Tibial artery (tissue), 4 donors: ENCODE results near the gene STK38L.

Experiments used
- DNase-seq, 2 donors: peaks; one replicate each; pipeline ENCODE4 v3.0.0-alpha.2; 2019
- H3K27ac ChIP-seq, 2 donors: fragments of 200-600 bp; sonication (generic) in 1 of 2; 1 replicate in 1 of 2; 2 replicates in 1 of 2; pipeline ENCODE4 v1.5.1; 2018 to 2019; ENCODE audit warnings: mild to moderate bottlenecking in 1 of 2
- H3K27me3 ChIP-seq, 2 donors: fragments of 200-600 bp; sonication (generic) in 1 of 2; one replicate each; pipeline versions ENCODE4 v1.5.1 to v1.6.0; 2016 to 2019
- H3K36me3 ChIP-seq, 3 donors: fragments of 200-600 bp; sonication (generic) in 2 of 3; one replicate each; pipeline ENCODE4 v1.5.1; 2016 to 2019; ENCODE audit warnings: mild to moderate bottlenecking in 2 of 3
- H3K4me1 ChIP-seq, 4 donors: fragments of 200-600 bp; sonication (generic) in 2 of 4; 1 replicate in 3 of 4; 2 replicates in 1 of 4; pipeline ENCODE4 v1.5.1; 2016 to 2019
- H3K4me3 ChIP-seq, 2 donors: fragments of 200-600 bp; sonication (generic) in 1 of 2; 1 replicate in 1 of 2; 2 replicates in 1 of 2; pipeline ENCODE4 v1.5.1; 2018 to 2019; ENCODE audit warnings: mild to moderate bottlenecking in 2 of 2
- H3K9me3 ChIP-seq, 3 donors: fragments of 200-600 bp; sonication (generic) in 1 of 3; one replicate each; pipeline ENCODE4 v1.5.1; 2016 to 2019
- intact Hi-C: fragments of 100-400 bp; cut with DNase I; formaldehyde crosslinking; loops from one replicate; pipeline ENCODE4 v1.15.0; 2023; ENCODE audit warnings: low total_unique reads
- TF ChIP-seq, protein P1 (sequence below), 2 experiments: fragments of 200-600 bp in 1 of 2; fragments of 450-650 bp in 1 of 2; IDR thresholded peaks; one replicate each; pipeline ENCODE4 v1.5.1; 2017 to 2019; ENCODE audit warnings: antibody characterized with exemption in 2 of 2, mild to moderate bottlenecking in 1 of 2, moderate library complexity in 1 of 2

The STK38L gene

GRCh38 chr12:27243804-27244688, at the start of gene STK38L:
Gene STK38L, plus strand, starts transcription at chr12:27244286. Its CDS starts 53,435 bp downstream, at chr12:27297721.
- intact Hi-C loops, result loop anchor here (2.0 to 10.0 kb wide), 2 partner anchors 61 to 307 kb away; partner anchors contain the start of gene INTS13

GRCh38 chr12:27194644-27195043, 49.4 kb upstream of the STK38L start:
- peak overlapping the region; percentile 83 to 84 for H3K27ac ChIP-seq
- TF ChIP-seq, protein P1, sequence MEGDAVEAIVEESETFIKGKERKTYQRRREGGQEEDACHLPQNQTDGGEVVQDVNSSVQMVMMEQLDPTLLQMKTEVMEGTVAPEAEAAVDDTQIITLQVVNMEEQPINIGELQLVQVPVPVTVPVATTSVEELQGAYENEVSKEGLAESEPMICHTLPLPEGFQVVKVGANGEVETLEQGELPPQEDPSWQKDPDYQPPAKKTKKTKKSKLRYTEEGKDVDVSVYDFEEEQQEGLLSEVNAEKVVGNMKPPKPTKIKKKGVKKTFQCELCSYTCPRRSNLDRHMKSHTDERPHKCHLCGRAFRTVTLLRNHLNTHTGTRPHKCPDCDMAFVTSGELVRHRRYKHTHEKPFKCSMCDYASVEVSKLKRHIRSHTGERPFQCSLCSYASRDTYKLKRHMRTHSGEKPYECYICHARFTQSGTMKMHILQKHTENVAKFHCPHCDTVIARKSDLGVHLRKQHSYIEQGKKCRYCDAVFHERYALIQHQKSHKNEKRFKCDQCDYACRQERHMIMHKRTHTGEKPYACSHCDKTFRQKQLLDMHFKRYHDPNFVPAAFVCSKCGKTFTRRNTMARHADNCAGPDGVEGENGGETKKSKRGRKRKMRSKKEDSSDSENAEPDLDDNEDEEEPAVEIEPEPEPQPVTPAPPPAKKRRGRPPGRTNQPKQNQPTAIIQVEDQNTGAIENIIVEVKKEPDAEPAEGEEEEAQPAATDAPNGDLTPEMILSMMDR (IDR thresholded peaks at IDR 0.05), result no peak
- H3K36me3 ChIP-seq, result no peaks in the 10 kb centered on the region
- H3K4me3 ChIP-seq, result no peak overlapping the region
- H3K9me3 ChIP-seq, result no peaks in the 10 kb centered on the region
- no peak for DNase-seq
- intact Hi-C loops, result no loop called here
- H3K4me1 ChIP-seq, result peaks cover 0 to 86% (median 53%) of the 10 kb centered on the region in 4 donors
- H3K27me3 ChIP-seq, result no peaks in the 10 kb centered on the region

More at GRCh38 chr12:27243804-27244688, at the start of gene STK38L:
- TF ChIP-seq, protein P1 (IDR thresholded peaks at IDR 0.05), result no peak
- no peaks in the 10 kb centered on the region for H3K27me3 ChIP-seq
- no peaks in the 10 kb centered on the region for H3K9me3 ChIP-seq
- H3K27ac ChIP-seq, result peak within 1 kb of the TSS; percentile 93 to 96
- peaks cover 0 to 25% (median 4%) of the 10 kb centered on the region in 4 donors for H3K4me1 ChIP-seq
- DNase-seq, result peak; percentile 94 to 98
- H3K36me3 ChIP-seq, result no peaks in the 10 kb centered on the region
- H3K4me3 ChIP-seq, result peak within 1 kb of the TSS; percentile 78 to 93

DNA sequence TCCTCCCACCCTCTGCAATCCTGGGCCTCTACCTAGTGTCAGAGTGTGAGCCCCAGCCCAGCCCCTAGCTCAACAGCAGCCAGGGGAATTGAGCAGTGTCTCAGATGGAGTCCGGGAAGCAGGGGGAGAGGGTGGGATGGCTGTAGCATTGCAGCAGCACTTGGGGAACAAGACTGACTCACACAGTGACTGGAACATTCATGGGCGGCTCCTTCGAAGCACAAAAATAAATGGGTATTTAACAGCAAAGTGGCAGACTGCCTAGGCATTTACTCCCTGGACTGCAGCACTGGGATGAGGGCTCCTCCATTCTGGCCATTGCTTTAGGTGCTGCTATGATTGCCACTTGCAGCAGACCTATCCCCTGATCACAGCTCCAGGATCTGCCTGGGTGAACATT, 46.0 kb upstream of the STK38L start:
- Histone ChIP-seq H3K4me1 (peaks cover 0 to 83% (median 40%) of the 10 kb centered on the region in 4 donors), H3K9me3 (no peaks in the 10 kb centered on the region), H3K27me3 (no peaks in the 10 kb centered on the region), H3K4me3 (no peak overlapping the region), H3K36me3 (no peaks in the 10 kb centered on the region), H3K27ac (peak overlapping the region; percentile 83 to 84)
- TF ChIP-seq, protein P1 (IDR thresholded peaks at IDR 0.05), result no peak
- DNase-seq, result peak; percentile 85 to 91
- intact Hi-C loops, result no loop called here

DNA sequence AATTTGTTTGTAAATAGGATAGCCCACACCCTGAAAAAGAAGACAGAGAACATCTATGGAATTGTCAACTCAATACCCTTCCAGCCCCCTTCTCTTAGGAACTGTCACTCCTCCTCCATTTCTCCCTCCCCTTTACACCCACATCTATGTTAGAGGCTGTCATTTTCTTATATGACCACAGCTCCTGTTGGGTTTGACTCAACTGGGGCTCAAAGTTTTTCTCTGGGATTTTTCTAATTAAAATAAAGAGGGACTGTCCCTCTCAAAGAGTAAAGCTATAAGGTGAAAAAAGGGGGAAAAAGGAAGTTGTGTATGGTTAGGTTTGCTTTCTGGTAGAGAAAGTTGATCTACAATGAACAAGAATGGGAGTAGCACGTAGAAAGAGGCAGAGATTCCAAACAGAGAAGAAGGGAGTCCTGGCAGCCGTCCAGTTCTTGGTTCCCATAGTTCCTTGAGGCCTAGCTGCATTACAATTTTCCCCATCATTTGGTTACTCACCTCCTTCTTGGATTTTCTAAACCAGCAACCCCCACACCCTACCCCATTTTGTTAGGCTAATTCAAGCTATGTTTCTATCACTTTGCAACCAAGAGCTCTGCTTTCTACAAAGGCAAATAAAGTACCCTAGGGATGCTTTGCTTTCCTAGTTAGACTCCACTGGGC, 44.3 kb upstream of the STK38L start:
- H3K4me3 ChIP-seq, result no peak overlapping the region
- TF ChIP-seq, protein P1 (IDR thresholded peaks at IDR 0.05), result no peak
- no peak for DNase-seq
- H3K27ac ChIP-seq, result peak overlapping the region; percentile 83 to 84
- intact Hi-C loops, result loop anchor here (5.0 kb wide), 1 partner anchor 48 kb away; no protein-coding TSS in a partner anchor
- H3K36me3 ChIP-seq, result no peaks in the 10 kb centered on the region
- no peaks in the 10 kb centered on the region for H3K27me3 ChIP-seq
- H3K4me1 ChIP-seq, result peaks cover 0 to 65% (median 27%) of the 10 kb centered on the region in 4 donors
- H3K9me3 ChIP-seq, result no peaks in the 10 kb centered on the region

DNA sequence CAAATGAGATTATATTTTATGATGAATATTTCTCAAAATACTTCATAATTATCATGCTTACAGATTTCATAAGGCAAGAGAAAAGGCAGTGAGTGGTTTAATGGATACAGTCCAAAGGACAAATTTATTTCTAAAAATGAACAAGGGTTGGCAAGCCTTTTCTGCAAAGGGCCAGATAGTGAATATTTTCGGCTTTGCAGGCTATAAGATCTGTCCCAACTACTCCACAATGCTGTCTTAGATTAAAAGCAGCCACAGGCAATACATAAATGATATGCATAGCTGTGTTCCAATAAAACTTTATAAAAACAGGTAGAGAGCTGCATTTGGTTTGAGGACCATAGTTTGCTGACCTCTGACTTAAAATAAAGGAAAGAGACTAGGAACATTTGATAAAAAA, 42.9 kb upstream of the STK38L start:
- TF ChIP-seq, protein P1 (IDR thresholded peaks at IDR 0.05), result no peak
- H3K4me3 ChIP-seq, result no peak overlapping the region
- H3K9me3 ChIP-seq, result no peaks in the 10 kb centered on the region
- intact Hi-C loops, result loop anchor here (5.0 kb wide), 1 partner anchor 46 kb away; no protein-coding TSS in a partner anchor
- peaks cover 0 to 54% (median 27%) of the 10 kb centered on the region in 4 donors for H3K4me1 ChIP-seq
- no peak for DNase-seq
- H3K27ac ChIP-seq, result peak overlapping the region; percentile 83 to 84
- H3K36me3 ChIP-seq, result no peaks in the 10 kb centered on the region
- H3K27me3 ChIP-seq, result no peaks in the 10 kb centered on the region
